Neural progenitor cell (in vitro differentiated cells): ENCODE measurements around the gene AADAC.

Experiments used
- EZH2phosphoT487 ChIP-seq: fragments of 200-600 bp; sonication (generic); IDR thresholded peaks from 2 replicates; pipeline ENCODE4 v1.6.1; 2017; ENCODE audit warnings: antibody characterized with exemption
- TF ChIP-seq, protein P1 (sequence below): fragments of 200-600 bp; sonication (generic); IDR thresholded peaks from 2 replicates; pipeline ENCODE4 v1.5.1; 2017; ENCODE audit warnings: antibody characterized with exemption, mild to moderate bottlenecking

DNA sequence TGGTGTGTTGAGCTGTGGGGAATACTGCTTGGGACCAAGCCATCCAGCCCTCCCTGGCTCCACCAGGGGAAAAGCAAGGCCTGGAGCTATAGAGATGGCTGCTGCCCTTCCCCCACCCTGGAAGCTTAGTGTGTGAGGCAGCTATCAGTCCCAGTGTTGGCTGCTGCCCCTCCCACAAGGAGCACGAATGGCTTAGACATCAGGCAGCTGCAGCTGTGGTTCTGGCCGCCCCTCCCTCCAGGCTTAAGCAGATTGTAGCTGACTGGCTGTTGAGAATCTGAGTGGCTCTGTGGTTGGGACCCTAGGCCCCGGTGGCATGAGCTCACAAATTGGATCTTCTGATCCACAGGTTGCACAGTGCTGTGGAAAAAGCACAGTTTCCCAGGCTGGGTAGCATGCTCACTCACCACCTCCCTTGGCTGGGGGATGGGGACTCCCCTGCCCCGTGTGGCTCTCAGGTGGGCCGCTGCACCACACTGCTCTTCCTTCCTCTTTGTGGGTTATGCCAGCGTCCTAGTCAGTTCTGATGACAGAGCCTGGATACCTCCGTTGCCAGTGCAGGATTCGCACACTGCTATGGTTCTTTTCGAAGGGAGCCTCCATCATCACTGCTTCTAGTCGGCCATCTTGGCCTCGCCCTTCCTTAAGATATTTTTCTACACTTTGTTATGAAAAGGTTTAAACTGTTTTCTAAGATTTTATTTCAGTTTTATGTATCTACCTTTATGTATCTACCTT is 38.3 kb downstream of the AADAC start:
- TF ChIP-seq, protein P1, sequence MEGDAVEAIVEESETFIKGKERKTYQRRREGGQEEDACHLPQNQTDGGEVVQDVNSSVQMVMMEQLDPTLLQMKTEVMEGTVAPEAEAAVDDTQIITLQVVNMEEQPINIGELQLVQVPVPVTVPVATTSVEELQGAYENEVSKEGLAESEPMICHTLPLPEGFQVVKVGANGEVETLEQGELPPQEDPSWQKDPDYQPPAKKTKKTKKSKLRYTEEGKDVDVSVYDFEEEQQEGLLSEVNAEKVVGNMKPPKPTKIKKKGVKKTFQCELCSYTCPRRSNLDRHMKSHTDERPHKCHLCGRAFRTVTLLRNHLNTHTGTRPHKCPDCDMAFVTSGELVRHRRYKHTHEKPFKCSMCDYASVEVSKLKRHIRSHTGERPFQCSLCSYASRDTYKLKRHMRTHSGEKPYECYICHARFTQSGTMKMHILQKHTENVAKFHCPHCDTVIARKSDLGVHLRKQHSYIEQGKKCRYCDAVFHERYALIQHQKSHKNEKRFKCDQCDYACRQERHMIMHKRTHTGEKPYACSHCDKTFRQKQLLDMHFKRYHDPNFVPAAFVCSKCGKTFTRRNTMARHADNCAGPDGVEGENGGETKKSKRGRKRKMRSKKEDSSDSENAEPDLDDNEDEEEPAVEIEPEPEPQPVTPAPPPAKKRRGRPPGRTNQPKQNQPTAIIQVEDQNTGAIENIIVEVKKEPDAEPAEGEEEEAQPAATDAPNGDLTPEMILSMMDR, result no peak
- TF ChIP-seq EZH2phosphoT487, result no peak
